Suprapubic skin (tissue), 4 donors: ENCODE results near the gene RB1.

Source experiments
- CTCF ChIP-seq, 2 donors: fragments of 200-600 bp in 1 of 2; fragments of 450-650 bp in 1 of 2; sonication (generic) in 1 of 2; IDR thresholded peaks; one replicate each; pipeline ENCODE4 v1.5.1; 2016 to 2019; ENCODE audit warnings: antibody characterized with exemption in 2 of 2, mild to moderate bottlenecking in 1 of 2, moderate library complexity in 1 of 2
- POLR2A ChIP-seq, 2 donors: fragments of 450-650 bp; IDR thresholded peaks; one replicate each; pipeline ENCODE4 v1.6.1; 2017; ENCODE audit warnings: antibody characterized with exemption in 2 of 2, mild to moderate bottlenecking in 2 of 2, moderate library complexity in 2 of 2
- POLR2AphosphoS5 ChIP-seq, 3 donors: sonication (generic); formaldehyde crosslinking; IDR thresholded peaks; one replicate each; pipeline ENCODE4 v1.6.1; 2017; ENCODE audit warnings: antibody characterized with exemption in 3 of 3

GRCh38 chr13:48410199-48410598 lies 106.6 kb downstream of the RB1 start:
- no peak for TF ChIP-seq CTCF (IDR thresholded peaks at IDR 0.05)
- TF ChIP-seq POLR2AphosphoS5 (IDR thresholded peaks at IDR 0.05) = no peak
- TF ChIP-seq POLR2A (IDR thresholded peaks at IDR 0.05) = no peak
